Panc1 (cell line): ENCODE results near the gene PDCL3. TPM values are rescaled to one million over a fixed set of nuclear protein-coding genes. Genes with fewer than 3 reads are reported as not detected.

ENCODE experiments used
- ATAC-seq: fragments of 200-7000 bp; cut with Tn5 transposase; 2 replicates; pipeline ENCODE4 v1.9.1; 2020; ENCODE audit warnings: mild to moderate bottlenecking, moderate library complexity
- BruUV-seq: library from RNA; stranded (reverse); fragments of 400-500 nt; replicated peaks from 2 replicates; lab custom pipeline; 2021; lab: Mats Ljungman, UMichigan
- CTCF ChIA-PET: fragments of 300-600 bp; sonication (Branson Sonifier 250); formaldehyde crosslinking; loops from one replicate; lab custom pipeline; 2022; ENCODE audit warnings: antibody characterized with exemption; lab: Charles Lee
- POLR2A ChIA-PET: fragments of 300-600 bp; sonication (Branson Sonifier 250); formaldehyde crosslinking; loops from one replicate; lab custom pipeline; 2022; ENCODE audit warnings: antibody characterized with exemption; lab: Charles Lee
- DNase-seq: peaks from one replicate; pipeline ENCODE4 v3.0.0-alpha.2; 2010; ENCODE audit warnings: low read depth, low spot score
- H3K27ac ChIP-seq: 2 replicates; pipeline ENCODE4 v1.5.1; 2011; ENCODE audit warnings: mild to moderate bottlenecking, low read length, inconsistent platforms
- H3K27me3 ChIP-seq: fragments of 200-500 bp; sonication (Bioruptor generic); 2 replicates; pipeline ENCODE4 v1.6.0; 2014; ENCODE audit warnings: low read length, inconsistent platforms; ENCODE audit not compliant: control insufficient read depth, insufficient read depth
- H3K36me3 ChIP-seq: fragments of 200-500 bp; sonication (Bioruptor generic); 2 replicates; pipeline ENCODE4 v1.5.1; 2014; ENCODE audit warnings: inconsistent platforms, mild to moderate bottlenecking, low read length, moderate library complexity; ENCODE audit not compliant: control insufficient read depth, insufficient read depth
- H3K4me1 ChIP-seq: 2 replicates; pipeline ENCODE4 v1.5.1; 2011; ENCODE audit warnings: inconsistent platforms, mild to moderate bottlenecking, low read length, moderate library complexity; ENCODE audit not compliant: control insufficient read depth, insufficient read depth
- H3K4me3 ChIP-seq, 2 experiments: 2 replicates each; pipeline ENCODE4 v1.5.1; 2011 to 2012; ENCODE audit warnings: low read depth in 2 of 2, low read length in 2 of 2, mild to moderate bottlenecking in 2 of 2, inconsistent platforms in 1 of 2, moderate library complexity in 1 of 2
- H3K9me3 ChIP-seq: fragments of 200-500 bp; sonication (Bioruptor generic); 2 replicates; pipeline ENCODE4 v1.5.1; 2014; ENCODE audit warnings: low read depth, mild to moderate bottlenecking, inconsistent platforms, low read length, moderate library complexity; ENCODE audit not compliant: control insufficient read depth, insufficient read depth
- POLR2AphosphoS5 ChIP-seq: IDR thresholded peaks from 2 replicates; pipeline ENCODE4 v1.6.1; 2012; ENCODE audit warnings: mild to moderate bottlenecking, low read depth, low read length, moderate library complexity
- SIN3A ChIP-seq: IDR thresholded peaks from 2 replicates; pipeline ENCODE4 v1.6.1; 2012; ENCODE audit warnings: low read depth, mild to moderate bottlenecking, low read length, moderate library complexity, borderline replicate concordance; ENCODE audit not compliant: insufficient read depth
- TCF7L2 ChIP-seq: IDR thresholded peaks from 2 replicates; pipeline ENCODE4 v1.6.1; 2011; ENCODE audit warnings: mild to moderate bottlenecking, low read depth, low read length, inconsistent platforms
- in situ Hi-C: cut with HindIII; loops from 2 replicates; pipeline ENCODE4 v1.10.0; 2016; ENCODE audit warnings: low sequenced_read_pairs, low pct_unique_long_range_greater_than_20kb
- intact Hi-C: fragments of 100-400 bp; cut with micrococcal nuclease; formaldehyde crosslinking; loops from one replicate; pipeline ENCODE4 v1.10.0; 2022; ENCODE audit not compliant: unreplicated experiment
- total RNA-seq: library from RNA; stranded (reverse); gene quantifications from one replicate; pipeline ENCODE4 v1.2.1, GENCODE V29; 2021; ENCODE audit not compliant: unreplicated experiment
- TF ChIP-seq, protein P1 (sequence below): fragments of 450-650 bp; IDR thresholded peaks from 2 replicates; pipeline ENCODE4 v1.5.1; 2017; ENCODE audit warnings: mild to moderate bottlenecking
- TF ChIP-seq, protein P2 (sequence below), 2 experiments: IDR thresholded peaks; 2 replicates each; pipeline ENCODE4 v1.6.1; 2011 to 2012; ENCODE audit warnings: low read depth in 2 of 2, control low read depth in 1 of 2, low read length in 1 of 2, mild to moderate bottlenecking in 1 of 2, moderate library complexity in 1 of 2; ENCODE audit not compliant: insufficient read depth in 1 of 2

Gene PDCL3
- total RNA-seq, 1 experiment from 2014 or later, result 43.1 TPM

DNA sequence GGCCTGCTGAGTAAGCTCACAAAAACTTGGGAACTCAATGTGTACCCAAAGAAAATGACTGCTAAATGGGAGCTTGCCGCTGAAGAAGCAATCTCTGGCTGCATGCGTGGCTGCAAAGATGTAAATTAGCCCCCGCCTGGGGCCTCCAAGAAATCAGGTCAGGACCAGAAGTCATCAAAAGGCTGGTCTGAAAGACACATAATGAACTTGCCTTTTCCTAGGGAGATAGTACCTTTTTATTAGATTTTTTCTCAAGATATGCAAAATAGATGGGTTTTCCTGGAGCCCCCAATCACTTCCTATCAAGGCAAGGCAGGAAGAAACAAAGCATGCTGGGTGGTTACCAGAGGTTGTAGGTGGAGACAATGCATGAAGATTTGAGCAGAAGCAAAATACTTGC, 38.9 kb downstream of the PDCL3 start:
- no TSS peak for BruUV-seq
- ATAC-seq, result no peak
- H3K27ac ChIP-seq, result no peak overlapping the region
- TF ChIP-seq TCF7L2 (no peak), POLR2AphosphoS5 (no peak), SIN3A (no peak)
- TF ChIP-seq, protein P1, sequence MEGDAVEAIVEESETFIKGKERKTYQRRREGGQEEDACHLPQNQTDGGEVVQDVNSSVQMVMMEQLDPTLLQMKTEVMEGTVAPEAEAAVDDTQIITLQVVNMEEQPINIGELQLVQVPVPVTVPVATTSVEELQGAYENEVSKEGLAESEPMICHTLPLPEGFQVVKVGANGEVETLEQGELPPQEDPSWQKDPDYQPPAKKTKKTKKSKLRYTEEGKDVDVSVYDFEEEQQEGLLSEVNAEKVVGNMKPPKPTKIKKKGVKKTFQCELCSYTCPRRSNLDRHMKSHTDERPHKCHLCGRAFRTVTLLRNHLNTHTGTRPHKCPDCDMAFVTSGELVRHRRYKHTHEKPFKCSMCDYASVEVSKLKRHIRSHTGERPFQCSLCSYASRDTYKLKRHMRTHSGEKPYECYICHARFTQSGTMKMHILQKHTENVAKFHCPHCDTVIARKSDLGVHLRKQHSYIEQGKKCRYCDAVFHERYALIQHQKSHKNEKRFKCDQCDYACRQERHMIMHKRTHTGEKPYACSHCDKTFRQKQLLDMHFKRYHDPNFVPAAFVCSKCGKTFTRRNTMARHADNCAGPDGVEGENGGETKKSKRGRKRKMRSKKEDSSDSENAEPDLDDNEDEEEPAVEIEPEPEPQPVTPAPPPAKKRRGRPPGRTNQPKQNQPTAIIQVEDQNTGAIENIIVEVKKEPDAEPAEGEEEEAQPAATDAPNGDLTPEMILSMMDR, result no peak
- TF ChIP-seq, protein P2, sequence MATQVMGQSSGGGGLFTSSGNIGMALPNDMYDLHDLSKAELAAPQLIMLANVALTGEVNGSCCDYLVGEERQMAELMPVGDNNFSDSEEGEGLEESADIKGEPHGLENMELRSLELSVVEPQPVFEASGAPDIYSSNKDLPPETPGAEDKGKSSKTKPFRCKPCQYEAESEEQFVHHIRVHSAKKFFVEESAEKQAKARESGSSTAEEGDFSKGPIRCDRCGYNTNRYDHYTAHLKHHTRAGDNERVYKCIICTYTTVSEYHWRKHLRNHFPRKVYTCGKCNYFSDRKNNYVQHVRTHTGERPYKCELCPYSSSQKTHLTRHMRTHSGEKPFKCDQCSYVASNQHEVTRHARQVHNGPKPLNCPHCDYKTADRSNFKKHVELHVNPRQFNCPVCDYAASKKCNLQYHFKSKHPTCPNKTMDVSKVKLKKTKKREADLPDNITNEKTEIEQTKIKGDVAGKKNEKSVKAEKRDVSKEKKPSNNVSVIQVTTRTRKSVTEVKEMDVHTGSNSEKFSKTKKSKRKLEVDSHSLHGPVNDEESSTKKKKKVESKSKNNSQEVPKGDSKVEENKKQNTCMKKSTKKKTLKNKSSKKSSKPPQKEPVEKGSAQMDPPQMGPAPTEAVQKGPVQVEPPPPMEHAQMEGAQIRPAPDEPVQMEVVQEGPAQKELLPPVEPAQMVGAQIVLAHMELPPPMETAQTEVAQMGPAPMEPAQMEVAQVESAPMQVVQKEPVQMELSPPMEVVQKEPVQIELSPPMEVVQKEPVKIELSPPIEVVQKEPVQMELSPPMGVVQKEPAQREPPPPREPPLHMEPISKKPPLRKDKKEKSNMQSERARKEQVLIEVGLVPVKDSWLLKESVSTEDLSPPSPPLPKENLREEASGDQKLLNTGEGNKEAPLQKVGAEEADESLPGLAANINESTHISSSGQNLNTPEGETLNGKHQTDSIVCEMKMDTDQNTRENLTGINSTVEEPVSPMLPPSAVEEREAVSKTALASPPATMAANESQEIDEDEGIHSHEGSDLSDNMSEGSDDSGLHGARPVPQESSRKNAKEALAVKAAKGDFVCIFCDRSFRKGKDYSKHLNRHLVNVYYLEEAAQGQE (IDR thresholded peaks at IDR 0.05; ENCODE audit: insufficient read depth in 1 of 2, low read depth in 2 of 2, low read length in 1 of 2), result no peak
- peaks cover 6% of the 10 kb centered on the region for H3K4me1 ChIP-seq
- ChIA-PET CTCF (no interaction called here), POLR2A (no interaction called here)
- H3K36me3 ChIP-seq, result no peaks in the 10 kb centered on the region
- H3K27me3 ChIP-seq, result no peaks in the 10 kb centered on the region
- intact Hi-C loops, result no loop called here
- DNase-seq, result no peak
- H3K4me3 ChIP-seq, result no peak overlapping the region
- in situ Hi-C loops, result no loop called here
- H3K9me3 ChIP-seq, result no peaks in the 10 kb centered on the region

DNA sequence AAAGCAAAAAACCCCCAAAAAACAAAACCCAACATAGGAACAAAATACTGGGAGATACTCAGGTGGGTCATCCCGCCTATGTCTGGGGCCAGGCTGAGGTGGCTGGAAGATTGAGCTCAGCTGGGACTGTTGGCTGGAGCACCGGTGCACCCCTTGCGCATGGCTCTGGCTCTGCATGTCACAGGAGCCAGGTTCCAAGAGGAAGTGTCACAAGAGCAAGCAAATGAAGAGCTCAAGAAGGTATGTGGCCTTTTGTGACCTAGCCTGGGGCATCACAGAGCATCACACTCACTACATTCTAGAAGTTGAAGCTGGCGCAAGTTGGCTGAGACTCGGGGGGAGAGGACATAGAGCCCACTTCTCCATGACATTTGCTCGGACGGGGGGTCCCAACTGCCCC, 40.6 kb downstream of the PDCL3 start:
- Histone ChIP-seq H3K4me1 (peaks cover 7% of the 10 kb centered on the region), H3K27ac (no peak overlapping the region), H3K4me3 (no peak overlapping the region), H3K9me3 (no peaks in the 10 kb centered on the region), H3K27me3 (no peaks in the 10 kb centered on the region), H3K36me3 (no peaks in the 10 kb centered on the region)
- TF ChIP-seq POLR2AphosphoS5 (no peak), TCF7L2 (no peak), SIN3A (no peak)
- TF ChIP-seq, protein P1, result no peak
- TF ChIP-seq, protein P2 (IDR thresholded peaks at IDR 0.05; ENCODE audit: insufficient read depth in 1 of 2, low read depth in 2 of 2, low read length in 1 of 2), result no peak
- ChIA-PET POLR2A (no interaction called here), CTCF (interaction anchor here (0.6 to 0.7 kb wide), 4 partner anchors 14 to 385 kb away, joined by 5 to 11 read pairs (median 7); no protein-coding TSS in a partner anchor)
- intact Hi-C loops, result no loop called here
- in situ Hi-C loops, result no loop called here
- DNase-seq (no peak), ATAC-seq (no peak)
- no TSS peak for BruUV-seq
